H4 (cell line): ENCODE data around the gene MX1. TPM values are rescaled to one million over a fixed set of nuclear protein-coding genes. Genes with fewer than 3 reads are reported as not detected.

Experiments
- DNase-seq: peaks from one replicate; pipeline ENCODE4 v3.0.0-alpha.2; 2015; ENCODE audit warnings: low spot score
- total RNA-seq: library from RNA; depleted of rRNA; stranded (reverse); fragments of >200 nt; shearing (Covaris generic); gene quantifications from 2 replicates; pipeline ENCODE4 v1.2.3, GENCODE V29; 2014

Gene MX1
- total RNA-seq, 1 experiment from 2014 or later: 38.8 TPM

GRCh38 chr21:41459884-41460534, 34.0 kb downstream of the MX1 start:
- no peak for DNase-seq

DNA sequence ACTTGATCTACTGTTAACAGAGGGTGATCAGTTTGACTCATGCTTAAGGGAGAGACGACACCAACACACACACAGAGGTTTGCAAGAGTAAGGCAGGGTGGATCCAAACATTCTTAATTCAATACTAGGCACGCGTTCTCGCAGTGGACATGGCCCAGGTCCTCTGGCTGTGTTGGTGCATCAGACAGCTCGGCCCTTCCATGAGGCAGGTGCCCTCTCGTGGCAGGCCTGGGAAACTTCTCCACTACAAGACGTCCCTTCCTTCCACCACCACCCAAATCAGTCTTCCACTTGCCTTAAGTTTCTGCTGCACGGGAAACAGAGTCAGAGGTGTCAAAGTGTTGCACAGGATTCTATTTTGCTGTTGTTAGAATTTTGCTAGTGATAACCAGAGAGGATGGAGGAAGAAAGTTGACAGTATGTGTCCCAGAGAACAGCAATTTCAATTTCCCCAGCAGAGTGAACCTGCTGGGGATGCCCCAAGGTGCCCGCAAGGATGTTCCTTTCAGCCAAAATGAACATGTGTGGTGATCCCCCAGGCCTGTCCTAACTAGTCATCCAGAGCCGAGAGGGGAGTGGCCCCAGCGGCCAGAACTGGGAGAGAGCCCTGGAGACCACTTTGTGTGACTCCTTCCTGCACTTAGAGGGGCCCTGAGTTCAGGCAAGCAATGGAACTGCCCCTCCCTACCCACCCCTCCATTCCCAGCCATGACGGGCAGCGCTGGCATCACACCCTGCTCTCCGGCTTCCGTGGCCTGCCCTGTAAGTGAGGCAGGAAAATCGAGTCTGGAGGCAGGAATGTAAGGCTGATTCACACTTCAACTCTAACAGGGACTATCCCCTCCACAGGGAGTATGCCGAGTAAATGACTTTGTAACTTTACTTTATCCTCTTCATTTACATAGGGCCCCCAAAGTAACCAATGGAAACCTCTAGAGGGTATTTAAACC, 34.8 kb downstream of the MX1 start:
- DNase-seq: peak; percentile 68

- DNase-seq: no peak
Measured at GRCh38 chr21:41465176-41465781, 39.2 kb downstream of the MX1 start.

DNA sequence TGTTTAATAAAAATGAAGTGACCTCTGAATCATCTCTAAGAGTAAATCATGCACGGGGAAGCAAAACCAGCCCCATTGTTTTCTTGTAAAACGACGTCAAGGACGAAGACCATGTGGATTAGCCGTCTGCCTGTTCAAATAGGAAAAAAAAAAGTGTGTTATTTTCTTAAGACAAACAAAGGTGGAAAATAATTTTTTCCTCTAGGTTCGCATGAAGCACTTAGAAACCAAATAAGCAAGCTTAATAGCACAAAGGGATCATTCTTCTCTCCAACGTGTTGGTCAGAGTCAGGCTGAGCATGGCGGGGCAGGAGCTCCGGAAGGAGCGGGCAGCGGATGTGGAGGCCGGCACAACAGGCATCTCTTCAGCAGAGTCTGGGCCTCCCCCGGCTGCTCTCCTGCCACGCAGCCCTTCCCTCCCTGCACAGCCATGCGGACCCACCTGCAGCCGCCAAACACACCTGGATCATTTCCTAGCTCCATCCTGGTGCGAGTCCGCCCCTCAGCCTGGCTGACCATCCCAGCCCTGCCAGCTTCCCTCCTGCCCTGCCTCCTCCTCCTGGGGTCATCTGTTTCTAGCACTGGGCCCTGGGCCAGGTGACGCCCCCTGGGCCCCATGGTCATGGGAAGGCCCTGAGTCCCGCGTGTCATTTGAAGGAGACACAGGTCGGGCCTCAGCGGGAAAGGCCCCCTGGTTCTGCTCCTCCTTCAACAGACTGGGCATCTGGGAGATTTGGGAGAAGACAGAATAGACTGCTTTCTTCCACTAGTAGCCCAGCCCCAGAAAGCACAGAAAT, 40.2 kb downstream of the MX1 start:
- DNase-seq: no peak

- no peak for DNase-seq
Measured at GRCh38 chr21:41470054-41470453, 44.0 kb downstream of the MX1 start.

DNA sequence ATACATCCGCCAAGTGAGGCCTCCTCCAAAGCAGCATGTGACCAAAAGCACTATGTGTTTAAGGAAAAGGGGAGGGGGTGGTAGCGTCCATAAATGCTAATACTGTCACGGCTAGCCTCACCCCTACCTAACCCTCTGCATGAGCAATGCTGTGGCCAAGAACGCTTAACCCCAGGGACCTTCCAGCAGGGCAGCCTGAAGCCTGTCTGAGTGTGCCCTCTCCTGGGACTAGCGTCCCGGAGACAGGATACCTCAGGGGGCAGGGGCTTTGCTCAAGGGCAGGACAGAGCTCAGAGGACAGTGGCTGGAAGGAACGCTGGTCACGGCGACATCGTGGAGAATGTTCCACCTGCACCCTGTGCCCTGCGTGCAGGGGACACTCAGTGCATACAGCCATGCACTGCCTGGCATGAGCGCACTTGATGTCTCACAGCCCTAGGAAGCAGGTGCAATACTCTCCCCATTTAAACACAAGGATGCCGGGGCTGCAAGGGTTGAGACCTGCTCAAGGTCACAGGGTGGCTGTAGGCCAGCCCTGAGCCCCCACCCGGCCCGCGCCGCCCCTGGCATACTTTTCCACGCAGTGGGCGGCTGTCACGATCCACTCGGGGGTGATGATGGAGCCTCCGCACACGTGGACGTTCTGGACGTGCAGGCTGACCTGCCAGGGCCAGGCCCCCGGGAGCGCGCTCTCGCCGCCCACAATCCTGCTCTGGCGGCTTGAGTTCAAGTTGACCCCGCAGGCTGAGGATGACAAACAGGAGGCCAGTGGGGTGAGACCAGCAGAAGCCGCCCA, 46.9 kb downstream of the MX1 start:
- no peak for DNase-seq

DNA sequence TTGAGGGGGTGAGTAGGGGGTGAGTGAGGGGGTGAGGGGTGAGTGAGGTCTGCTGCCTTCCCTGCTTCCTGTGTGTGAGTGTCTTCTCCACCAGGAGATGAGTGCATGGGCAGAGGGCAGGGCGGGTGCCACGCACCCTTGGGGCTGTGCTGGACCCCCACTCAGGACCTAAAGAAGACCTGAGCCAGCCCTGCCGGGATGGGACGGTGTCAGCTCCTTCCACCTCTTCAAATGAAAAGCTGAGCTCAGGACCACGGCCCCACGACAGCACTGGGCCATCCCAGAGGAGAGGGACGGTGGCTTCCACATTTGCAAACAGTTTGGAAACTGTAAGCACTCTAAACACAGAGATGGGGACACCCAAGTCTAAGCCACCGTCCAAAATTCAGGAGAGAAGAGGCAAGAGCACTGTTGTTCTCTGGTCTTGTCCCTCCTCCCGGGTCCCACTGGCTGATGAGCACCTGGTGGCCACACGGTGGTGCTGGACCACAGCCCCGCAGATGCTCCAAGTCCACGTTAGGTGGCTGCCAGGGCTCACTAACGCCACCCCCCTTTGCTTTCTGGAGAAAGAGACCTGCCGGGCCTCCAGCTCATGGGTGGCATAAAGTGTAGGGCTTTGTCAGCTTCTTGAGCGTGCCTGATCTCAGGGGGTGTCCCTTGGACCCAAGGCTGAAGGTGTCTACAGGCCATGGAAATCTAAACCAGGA, 49.8 kb downstream of the MX1 start:
- DNase-seq: no peak

DNA sequence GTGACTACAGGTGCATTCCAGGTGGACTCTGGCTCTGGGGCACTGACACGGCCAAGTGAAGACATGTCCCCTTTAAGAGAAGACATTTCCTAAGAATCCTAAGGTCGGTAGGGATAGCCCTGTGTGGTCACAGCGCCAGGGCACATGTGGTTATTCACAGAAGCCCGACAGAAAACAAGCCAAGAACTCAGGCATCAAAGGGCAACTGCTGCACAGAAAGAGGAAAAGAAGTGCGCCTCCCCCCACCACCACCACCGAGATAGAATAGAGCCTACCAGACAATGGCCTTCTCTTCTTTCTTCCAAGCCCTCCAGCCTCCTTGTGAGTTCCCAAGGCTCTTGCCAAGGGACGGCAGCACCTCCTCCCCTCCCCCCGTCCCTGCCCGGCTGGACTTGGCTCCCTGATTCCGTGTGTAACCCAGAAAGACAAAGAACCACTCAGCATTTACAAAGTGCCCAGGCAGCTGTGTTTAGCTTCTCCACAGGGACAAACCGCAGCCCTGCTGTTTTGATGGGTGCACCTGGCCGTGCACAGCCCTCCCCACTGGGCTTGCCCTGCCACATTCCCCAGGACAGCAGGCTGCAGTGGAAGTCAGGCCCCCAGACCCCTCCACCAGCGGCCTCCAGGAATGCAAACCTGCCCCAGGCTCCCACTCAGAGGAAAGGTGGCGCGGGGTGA, 51.7 kb downstream of the MX1 start:
- peak; percentile 39 for DNase-seq

GRCh38 chr21:41478319-41479177, 52.5 kb downstream of the MX1 start:
- no peak for DNase-seq

DNA sequence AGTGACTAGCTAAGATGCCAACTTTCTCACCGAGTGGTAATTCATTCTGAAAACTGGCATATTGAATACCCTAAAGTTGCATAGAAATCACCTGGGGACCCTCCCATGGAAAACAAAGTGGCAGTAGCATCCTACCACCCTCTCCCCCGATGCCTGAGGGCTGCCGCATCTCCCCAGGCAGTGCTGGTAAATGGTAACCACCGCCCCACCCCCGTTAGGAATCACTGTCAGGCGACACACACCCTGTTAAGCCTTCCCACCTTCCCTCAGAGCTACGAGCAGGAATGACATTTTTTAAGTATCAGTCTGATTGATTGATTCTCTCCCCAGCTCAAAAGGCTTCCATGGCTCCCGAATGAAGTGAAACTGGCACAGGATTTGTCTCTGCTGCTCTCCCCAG, 53.6 kb downstream of the MX1 start:
- no peak for DNase-seq

GRCh38 chr21:41480086-41480690, 54.1 kb downstream of the MX1 start:
- no peak for DNase-seq

DNA sequence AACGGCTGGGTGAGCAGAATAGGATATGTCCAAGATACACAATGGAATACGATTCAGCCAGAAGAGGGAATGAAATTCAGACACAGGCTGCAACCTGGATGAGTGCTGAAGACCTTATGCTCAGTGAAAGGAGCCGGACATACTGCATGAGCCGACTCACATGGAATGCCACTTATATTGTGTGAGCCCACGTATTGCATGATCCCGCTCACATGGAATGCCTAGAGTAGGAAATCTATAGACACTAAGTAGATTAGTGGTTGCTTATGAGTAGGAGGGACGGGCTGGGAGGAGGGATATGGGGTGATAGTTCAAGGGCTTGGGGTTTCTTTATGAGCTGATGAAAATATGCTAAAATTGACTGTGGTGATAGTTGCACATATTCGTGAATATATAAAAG, 55.2 kb downstream of the MX1 start:
- no peak for DNase-seq

DNA sequence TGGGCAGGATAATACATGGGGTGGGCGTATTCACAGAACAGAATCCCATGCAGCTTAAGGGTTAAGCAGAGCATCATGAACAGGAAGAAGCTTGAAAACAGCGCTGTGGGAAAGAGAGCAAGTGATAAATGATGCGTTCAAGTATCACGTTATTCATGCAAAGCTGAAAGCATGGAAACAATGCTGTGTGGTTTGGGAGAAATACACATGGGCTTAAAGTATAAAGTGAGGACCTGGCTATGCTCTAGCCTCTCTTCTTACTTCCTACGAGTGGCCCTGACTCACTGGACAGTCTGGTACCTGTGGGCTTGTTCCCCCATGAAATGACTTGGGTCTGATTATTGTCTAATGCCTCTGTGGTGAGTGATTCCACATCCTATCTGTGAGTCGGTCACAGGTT, 56.3 kb downstream of the MX1 start:
- peak; percentile 30 for DNase-seq

GRCh38 chr21:41482980-41483379, 56.9 kb downstream of the MX1 start:
- no peak for DNase-seq

DNA sequence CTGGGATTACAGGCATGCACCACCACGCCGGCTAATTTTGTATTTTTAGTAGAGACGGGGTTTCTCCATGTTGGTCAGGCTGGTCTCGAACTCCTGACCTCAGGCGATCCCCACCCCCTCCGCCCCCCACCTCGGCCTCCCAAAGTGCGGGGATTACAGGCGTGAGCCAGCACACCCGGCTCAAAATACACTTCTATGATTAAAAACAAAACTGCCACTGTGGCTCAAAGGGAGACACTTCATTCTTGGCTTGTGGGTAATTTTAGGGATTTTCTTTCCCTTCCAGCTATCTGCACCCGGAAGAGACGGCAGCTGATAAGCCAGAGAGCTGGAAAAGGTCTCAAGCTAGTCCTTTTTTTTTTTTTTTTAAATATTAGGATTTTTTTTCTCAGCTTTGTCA, 57.4 kb downstream of the MX1 start:
- no peak for DNase-seq

- no peak for DNase-seq
Measured at GRCh38 chr21:41483973-41484372, 57.9 kb downstream of the MX1 start.

DNA sequence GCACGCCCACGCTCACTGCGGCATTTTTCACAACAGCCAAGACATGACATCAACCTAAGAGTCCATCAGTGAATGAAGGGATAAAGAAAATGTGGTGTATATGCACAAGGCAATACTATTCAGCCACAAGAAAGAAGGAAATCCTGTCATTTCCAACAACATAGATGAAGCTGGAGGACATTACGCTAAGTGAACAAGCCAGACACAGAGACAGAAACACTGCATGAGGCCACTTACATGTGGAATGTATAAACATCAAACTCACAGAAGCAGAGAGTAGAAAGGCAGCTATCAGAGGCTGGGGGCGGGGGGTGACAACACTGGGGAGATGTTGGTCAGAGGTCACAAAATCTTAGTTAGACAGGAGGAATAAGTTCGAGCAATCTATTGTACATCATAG, 61.0 kb downstream of the MX1 start:
- DNase-seq: no peak

- DNase-seq: peak; percentile 48
Measured at GRCh38 chr21:41488080-41488479, 62.0 kb downstream of the MX1 start.
